NCI-H345 treated with DMSO at 0.1 percent for 48 hours (cell line): ENCODE data around the gene YBEY.

Experiments
- DNase-seq: peaks from one replicate; lab custom pipeline; 2025; ENCODE audit not compliant: unreplicated experiment; lab: John Stamatoyannopoulos, UW

Gene YBEY

GRCh38 chr21:46264046-46264689, 22.0 kb upstream of the YBEY start:
- no peak for DNase-seq

- no peak for DNase-seq
Measured at GRCh38 chr21:46264690-46265144, 21.4 kb upstream of the YBEY start.

- DNase-seq: no peak
Measured at GRCh38 chr21:46265736-46266525, 20.2 kb upstream of the YBEY start.

GRCh38 chr21:46266946-46267345, 19.2 kb upstream of the YBEY start:
- DNase-seq: no peak

GRCh38 chr21:46268371-46268770, 17.8 kb upstream of the YBEY start:
- no peak for DNase-seq

GRCh38 chr21:46269466-46269865, 16.7 kb upstream of the YBEY start:
- DNase-seq: no peak

GRCh38 chr21:46273341-46273740, 12.8 kb upstream of the YBEY start:
- no peak for DNase-seq

- no peak for DNase-seq
Measured at GRCh38 chr21:46274797-46275390, 11.2 kb upstream of the YBEY start.

- DNase-seq: no peak
Measured at GRCh38 chr21:46284077-46284644, 2.0 kb upstream of the YBEY start.

- no peak for DNase-seq
Measured at GRCh38 chr21:46284733-46285132, 1.4 kb upstream of the YBEY start.

- DNase-seq: no peak
Measured at GRCh38 chr21:46285206-46285661, 908 bp upstream of the YBEY start, which contains the start of gene MCM3AP. Gene MCM3AP (minus strand): TSS chr21:46285611. CDS start chr21:46285286, 325 bp downstream.

GRCh38 chr21:46286648-46287002, 483 bp downstream of the YBEY start:
- no peak for DNase-seq

GRCh38 chr21:46287541-46287940, 1.4 kb downstream of the YBEY start:
- no peak for DNase-seq

- no peak for DNase-seq
Measured at GRCh38 chr21:46289655-46290179, 3.6 kb downstream of the YBEY start.

- DNase-seq: no peak
Measured at GRCh38 chr21:46291561-46291960, 5.4 kb downstream of the YBEY start.

- DNase-seq: no peak
Measured at GRCh38 chr21:46294647-46295176, 8.6 kb downstream of the YBEY start.

- no peak for DNase-seq
Measured at GRCh38 chr21:46295177-46295770, 9.1 kb downstream of the YBEY start.

GRCh38 chr21:46295996-46296752, 10.0 kb downstream of the YBEY start:
- no peak for DNase-seq

GRCh38 chr21:46297338-46298271, 11.5 kb downstream of the YBEY start:
- no peak for DNase-seq
